ENCODE data around the gene PLK5.

The PLK5 gene

DNA sequence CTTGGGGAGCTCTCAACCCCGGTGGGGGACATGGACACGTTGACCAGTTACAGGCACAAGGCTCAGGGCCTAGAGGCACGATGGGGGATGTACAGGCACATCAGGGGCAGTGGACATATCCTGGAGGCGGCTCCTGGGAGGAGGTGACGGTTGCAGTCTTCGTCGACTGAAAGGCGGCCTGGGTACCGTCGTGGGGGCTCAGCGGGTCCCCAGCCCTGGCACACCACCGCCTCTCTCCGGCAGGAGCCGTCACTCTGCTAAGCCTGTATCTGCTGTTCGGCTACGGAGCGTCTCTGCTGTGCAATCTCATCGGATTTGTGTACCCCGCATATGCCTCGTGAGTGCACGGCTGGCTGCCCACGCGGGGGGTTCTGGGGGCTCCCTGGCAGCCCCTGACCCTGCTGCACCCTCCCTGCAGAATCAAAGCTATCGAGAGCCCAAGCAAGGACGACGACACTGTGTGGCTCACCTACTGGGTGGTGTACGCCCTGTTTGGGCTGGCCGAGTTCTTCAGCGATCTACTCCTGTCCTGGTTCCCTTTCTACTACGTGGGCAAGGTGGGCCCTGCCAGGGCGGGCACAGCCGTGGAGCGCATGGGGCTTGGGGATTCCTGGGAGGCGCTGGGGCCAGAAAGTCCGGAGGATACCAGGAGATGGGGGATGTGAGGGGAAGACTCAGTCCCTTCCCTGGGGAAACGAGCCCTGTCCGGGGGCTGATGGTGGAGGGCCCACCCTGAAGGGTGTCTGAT is 28.7 kb upstream of the PLK5 start:
- H3K4me3 ChIP-seq (ENCODE audit: low read length): no peak overlapping the region
- H3K79me2 ChIP-seq (ENCODE audit: control insufficient read depth, low read length): no peaks in the 10 kb centered on the region
- no peak for TF ChIP-seq EZH2phosphoT487 (IDR thresholded peaks at IDR 0.05; ENCODE audit: borderline replicate concordance, low read length)
- TF ChIP-seq, protein P1, sequence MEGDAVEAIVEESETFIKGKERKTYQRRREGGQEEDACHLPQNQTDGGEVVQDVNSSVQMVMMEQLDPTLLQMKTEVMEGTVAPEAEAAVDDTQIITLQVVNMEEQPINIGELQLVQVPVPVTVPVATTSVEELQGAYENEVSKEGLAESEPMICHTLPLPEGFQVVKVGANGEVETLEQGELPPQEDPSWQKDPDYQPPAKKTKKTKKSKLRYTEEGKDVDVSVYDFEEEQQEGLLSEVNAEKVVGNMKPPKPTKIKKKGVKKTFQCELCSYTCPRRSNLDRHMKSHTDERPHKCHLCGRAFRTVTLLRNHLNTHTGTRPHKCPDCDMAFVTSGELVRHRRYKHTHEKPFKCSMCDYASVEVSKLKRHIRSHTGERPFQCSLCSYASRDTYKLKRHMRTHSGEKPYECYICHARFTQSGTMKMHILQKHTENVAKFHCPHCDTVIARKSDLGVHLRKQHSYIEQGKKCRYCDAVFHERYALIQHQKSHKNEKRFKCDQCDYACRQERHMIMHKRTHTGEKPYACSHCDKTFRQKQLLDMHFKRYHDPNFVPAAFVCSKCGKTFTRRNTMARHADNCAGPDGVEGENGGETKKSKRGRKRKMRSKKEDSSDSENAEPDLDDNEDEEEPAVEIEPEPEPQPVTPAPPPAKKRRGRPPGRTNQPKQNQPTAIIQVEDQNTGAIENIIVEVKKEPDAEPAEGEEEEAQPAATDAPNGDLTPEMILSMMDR (IDR thresholded peaks at IDR 0.05; ENCODE audit: low read depth, low read length, poor library complexity, severe bottlenecking): no peak
- H3F3A ChIP-seq (ENCODE audit: control insufficient read depth, insufficient read depth): no peaks in the 10 kb centered on the region
- no peaks in the 10 kb centered on the region for H3K9me2 ChIP-seq (replicated peaks; ENCODE audit: control insufficient read depth, low read length)
- H3K27me3 ChIP-seq (ENCODE audit: control insufficient read depth, low read length): no peaks in the 10 kb centered on the region
- H3K4me2 ChIP-seq (ENCODE audit: low read length): no peak overlapping the region
- no peaks in the 10 kb centered on the region for H3K9me3 ChIP-seq (ENCODE audit: control insufficient read depth, insufficient read depth, low read length)
- no peak overlapping the region for H3K27ac ChIP-seq (ENCODE audit: low read depth, low read length)
- peaks cover 6% of the 10 kb centered on the region for H3K4me1 ChIP-seq (ENCODE audit: control insufficient read depth, low read length)
- H4K20me1 ChIP-seq (ENCODE audit: control insufficient read depth, insufficient read depth, low read depth, low read length): 0 out of 2 replicates have a peak, but pooled peaks cover 3% of the 10 kb centered on the region
- H3K36me3 ChIP-seq (ENCODE audit: control insufficient read depth, low read length): no peaks in the 10 kb centered on the region

GRCh38 chr19:1495799-1496713 is 27.8 kb upstream of the PLK5 start:
- Histone ChIP-seq H3F3A (ENCODE audit: control insufficient read depth, insufficient read depth) (no peaks in the 10 kb centered on the region), H3K27me3 (ENCODE audit: control insufficient read depth, low read length) (no peaks in the 10 kb centered on the region), H4K20me1 (ENCODE audit: control insufficient read depth, insufficient read depth, low read depth, low read length) (0 out of 2 replicates have a peak, but pooled peaks cover 3% of the 10 kb centered on the region), H3K79me2 (ENCODE audit: control insufficient read depth, low read length) (no peaks in the 10 kb centered on the region), H3K4me2 (ENCODE audit: low read length) (no peak overlapping the region), H3K9me2 (replicated peaks; ENCODE audit: control insufficient read depth, low read length) (no peaks in the 10 kb centered on the region), H3K36me3 (ENCODE audit: control insufficient read depth, low read length) (no peaks in the 10 kb centered on the region), H3K4me3 (ENCODE audit: low read length) (no peak overlapping the region), H3K4me1 (ENCODE audit: control insufficient read depth, low read length) (peaks cover 4% of the 10 kb centered on the region), H3K27ac (ENCODE audit: low read depth, low read length) (no peak overlapping the region), H3K9me3 (ENCODE audit: control insufficient read depth, insufficient read depth, low read length) (no peaks in the 10 kb centered on the region)
- TF ChIP-seq EZH2phosphoT487 (IDR thresholded peaks at IDR 0.05; ENCODE audit: borderline replicate concordance, low read length): no peak
- TF ChIP-seq, protein P1 (IDR thresholded peaks at IDR 0.05; ENCODE audit: low read depth, low read length, poor library complexity, severe bottlenecking): no peak

- Histone ChIP-seq H3K4me3 (ENCODE audit: low read length) (no peak overlapping the region), H3K79me2 (ENCODE audit: control insufficient read depth, low read length) (no peaks in the 10 kb centered on the region), H4K20me1 (ENCODE audit: control insufficient read depth, insufficient read depth, low read depth, low read length) (no peaks in the 10 kb centered on the region), H3K27me3 (ENCODE audit: control insufficient read depth, low read length) (no peaks in the 10 kb centered on the region), H3K4me1 (ENCODE audit: control insufficient read depth, low read length) (no peaks in the 10 kb centered on the region), H3K36me3 (ENCODE audit: control insufficient read depth, low read length) (no peaks in the 10 kb centered on the region), H3K9me2 (replicated peaks; ENCODE audit: control insufficient read depth, low read length) (no peaks in the 10 kb centered on the region), H3K9me3 (ENCODE audit: control insufficient read depth, insufficient read depth, low read length) (no peaks in the 10 kb centered on the region), H3K4me2 (ENCODE audit: low read length) (no peak overlapping the region), H3K27ac (ENCODE audit: low read depth, low read length) (no peak overlapping the region), H3F3A (ENCODE audit: control insufficient read depth, insufficient read depth) (no peaks in the 10 kb centered on the region)
- TF ChIP-seq EZH2phosphoT487 (IDR thresholded peaks at IDR 0.05; ENCODE audit: borderline replicate concordance, low read length): no peak
- TF ChIP-seq, protein P1 (IDR thresholded peaks at IDR 0.05; ENCODE audit: low read depth, low read length, poor library complexity, severe bottlenecking): no peak
These were observed 26.9 kb upstream of the PLK5 start for GRCh38 chr19:1496714-1497577.

Measured in DOHH2 (cell line).